ENCODE measurements around the gene CYFIP2. TPM values are rescaled to one million over a fixed set of nuclear protein-coding genes. Genes with fewer than 3 reads are reported as not detected.
A peak's percentile ranks its signal among the peaks of the same experiment; 100 is the strongest.

CYFIP2 gene
- total RNA-seq, 1 donor from 2014 or later: 96.8 TPM

- no peak overlapping the region for H3K27ac Mint-ChIP-seq (ENCODE audit: unreplicated experiment)
- H3K9me3 ChIP-seq (ENCODE audit: insufficient read depth, low read depth, low read length): no peaks in the 10 kb centered on the region
- no peaks in the 10 kb centered on the region for H3K4me1 ChIP-seq (ENCODE audit: insufficient read depth, low read length)
- H2AFZ ChIP-seq (ENCODE audit: low read depth, low read length): no peak overlapping the region
- peaks cover 3% of the 10 kb centered on the region for H3K4me1 Mint-ChIP-seq (ENCODE audit: low read depth, unreplicated experiment)
- H3K36me3 Mint-ChIP-seq (ENCODE audit: low read depth, unreplicated experiment): peaks cover 10% of the 10 kb centered on the region
- H3K36me3 ChIP-seq (ENCODE audit: insufficient read depth, low read length): no peaks in the 10 kb centered on the region
- H3K9me3 Mint-ChIP-seq (ENCODE audit: unreplicated experiment): no peaks in the 10 kb centered on the region
- FAIRE-seq: no peak
- no peak overlapping the region for H3K4me3 ChIP-seq (ENCODE audit: insufficient read depth, low read depth, low read length)
- no peaks in the 10 kb centered on the region for H4K20me1 ChIP-seq (ENCODE audit: insufficient read depth, low read length)
- H3K4me3 Mint-ChIP-seq (ENCODE audit: unreplicated experiment): no peak overlapping the region
- no peak overlapping the region for H3K9ac ChIP-seq (ENCODE audit: low read length)
- TF ChIP-seq EZH2 (IDR thresholded peaks at IDR 0.05; ENCODE audit: insufficient read depth, low read length): no peak
- TF ChIP-seq, protein P1, sequence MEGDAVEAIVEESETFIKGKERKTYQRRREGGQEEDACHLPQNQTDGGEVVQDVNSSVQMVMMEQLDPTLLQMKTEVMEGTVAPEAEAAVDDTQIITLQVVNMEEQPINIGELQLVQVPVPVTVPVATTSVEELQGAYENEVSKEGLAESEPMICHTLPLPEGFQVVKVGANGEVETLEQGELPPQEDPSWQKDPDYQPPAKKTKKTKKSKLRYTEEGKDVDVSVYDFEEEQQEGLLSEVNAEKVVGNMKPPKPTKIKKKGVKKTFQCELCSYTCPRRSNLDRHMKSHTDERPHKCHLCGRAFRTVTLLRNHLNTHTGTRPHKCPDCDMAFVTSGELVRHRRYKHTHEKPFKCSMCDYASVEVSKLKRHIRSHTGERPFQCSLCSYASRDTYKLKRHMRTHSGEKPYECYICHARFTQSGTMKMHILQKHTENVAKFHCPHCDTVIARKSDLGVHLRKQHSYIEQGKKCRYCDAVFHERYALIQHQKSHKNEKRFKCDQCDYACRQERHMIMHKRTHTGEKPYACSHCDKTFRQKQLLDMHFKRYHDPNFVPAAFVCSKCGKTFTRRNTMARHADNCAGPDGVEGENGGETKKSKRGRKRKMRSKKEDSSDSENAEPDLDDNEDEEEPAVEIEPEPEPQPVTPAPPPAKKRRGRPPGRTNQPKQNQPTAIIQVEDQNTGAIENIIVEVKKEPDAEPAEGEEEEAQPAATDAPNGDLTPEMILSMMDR (IDR thresholded peaks at IDR 0.05; ENCODE audit: insufficient read depth, low read depth, low read length): no peak
- H3K27me3 Mint-ChIP-seq (ENCODE audit: low read depth, unreplicated experiment): no peaks in the 10 kb centered on the region
- H3K27ac ChIP-seq (ENCODE audit: low read depth, low read length): no peak overlapping the region
- H3K79me2 ChIP-seq (ENCODE audit: insufficient read depth, low read length): no peaks in the 10 kb centered on the region
- no peaks in the 10 kb centered on the region for H3K27me3 ChIP-seq (ENCODE audit: insufficient read depth, low read length)
- H3K4me2 ChIP-seq (ENCODE audit: low read length): no peak overlapping the region
- DNase-seq (ENCODE audit: low read depth): no peak
These were observed 85.8 kb downstream of the CYFIP2 start for GRCh38 chr5:157351802-157352092.

DNA sequence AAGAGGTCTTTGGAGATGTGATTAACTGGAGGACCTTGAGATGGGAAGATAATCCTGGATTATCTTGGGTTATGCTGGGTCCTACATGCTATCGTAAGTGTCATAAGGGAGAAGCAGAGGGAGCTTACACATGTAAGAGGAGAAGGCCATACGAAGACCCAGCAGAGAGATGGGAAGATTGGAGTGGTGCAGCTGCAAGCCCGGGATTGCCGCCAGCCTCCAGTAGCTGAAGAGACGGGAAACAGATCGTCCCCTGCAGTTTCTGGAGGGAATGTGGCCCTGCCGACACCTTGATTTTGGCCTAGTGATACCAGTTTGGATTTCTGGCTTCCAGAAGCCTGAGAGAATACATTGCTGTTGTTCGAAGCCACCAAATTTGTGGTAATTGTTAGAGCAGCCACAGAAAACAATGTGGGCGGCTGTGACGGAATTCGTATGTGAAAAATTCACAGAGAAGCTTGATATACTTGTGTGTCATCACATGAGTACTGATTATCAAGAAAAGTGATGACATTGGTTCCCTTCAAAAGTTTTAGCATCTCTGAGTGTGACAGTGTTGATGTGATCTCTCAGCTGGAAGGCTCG, 86.9 kb downstream of the CYFIP2 start:
- Histone ChIP-seq H3K4me3 (ENCODE audit: insufficient read depth, low read depth, low read length) (no peak overlapping the region), H2AFZ (ENCODE audit: low read depth, low read length) (no peak overlapping the region), H3K9me3 (ENCODE audit: insufficient read depth, low read depth, low read length) (no peaks in the 10 kb centered on the region), H3K36me3 (ENCODE audit: insufficient read depth, low read length) (no peaks in the 10 kb centered on the region), H3K79me2 (ENCODE audit: insufficient read depth, low read length) (no peaks in the 10 kb centered on the region), H3K9ac (ENCODE audit: low read length) (no peak overlapping the region), H3K27ac (ENCODE audit: low read depth, low read length) (no peak overlapping the region), H3K4me2 (ENCODE audit: low read length) (no peak overlapping the region), H3K27me3 (ENCODE audit: insufficient read depth, low read length) (no peaks in the 10 kb centered on the region), H4K20me1 (ENCODE audit: insufficient read depth, low read length) (no peaks in the 10 kb centered on the region), H3K4me1 (ENCODE audit: insufficient read depth, low read length) (no peaks in the 10 kb centered on the region)
- FAIRE-seq (no peak), DNase-seq (ENCODE audit: low read depth) (no peak)
- no peaks in the 10 kb centered on the region for H3K27me3 Mint-ChIP-seq (ENCODE audit: low read depth, unreplicated experiment)
- no peak overlapping the region for H3K27ac Mint-ChIP-seq (ENCODE audit: unreplicated experiment)
- peaks cover 4% of the 10 kb centered on the region for H3K36me3 Mint-ChIP-seq (ENCODE audit: low read depth, unreplicated experiment)
- peaks cover 2% of the 10 kb centered on the region for H3K9me3 Mint-ChIP-seq (ENCODE audit: unreplicated experiment)
- no peak overlapping the region for H3K4me3 Mint-ChIP-seq (ENCODE audit: unreplicated experiment)
- peaks cover 3% of the 10 kb centered on the region for H3K4me1 Mint-ChIP-seq (ENCODE audit: low read depth, unreplicated experiment)
- no peak for TF ChIP-seq EZH2 (IDR thresholded peaks at IDR 0.05; ENCODE audit: insufficient read depth, low read length)
- TF ChIP-seq, protein P1 (IDR thresholded peaks at IDR 0.05; ENCODE audit: insufficient read depth, low read depth, low read length): no peak

DNA sequence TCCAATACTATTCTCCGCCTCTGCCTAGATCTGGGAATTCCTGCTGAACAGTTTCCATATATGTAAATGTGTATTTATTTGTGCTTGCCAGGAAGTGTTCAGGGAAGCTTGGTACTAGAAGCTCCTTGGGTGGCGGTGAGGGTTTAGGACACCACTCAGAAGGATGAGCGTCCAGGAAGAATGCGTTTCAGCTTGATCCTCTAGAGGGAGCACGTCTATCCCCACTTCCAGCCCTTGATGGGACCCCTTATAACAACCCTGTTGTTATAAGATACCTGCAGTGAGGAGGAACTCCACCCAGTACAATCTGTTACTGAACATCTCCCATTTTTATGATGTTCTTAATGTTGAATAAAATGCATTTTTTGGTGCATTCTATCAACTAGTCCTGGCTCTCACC, 88.9 kb downstream of the CYFIP2 start:
- peaks cover 3% of the 10 kb centered on the region for H3K4me1 Mint-ChIP-seq (ENCODE audit: low read depth, unreplicated experiment)
- no peaks in the 10 kb centered on the region for H4K20me1 ChIP-seq (ENCODE audit: insufficient read depth, low read length)
- no peak overlapping the region for H3K4me2 ChIP-seq (ENCODE audit: low read length)
- H3K36me3 ChIP-seq (ENCODE audit: insufficient read depth, low read length): no peaks in the 10 kb centered on the region
- no peaks in the 10 kb centered on the region for H3K27me3 Mint-ChIP-seq (ENCODE audit: low read depth, unreplicated experiment)
- no peaks in the 10 kb centered on the region for H3K9me3 ChIP-seq (ENCODE audit: insufficient read depth, low read depth, low read length)
- H3K27ac ChIP-seq (ENCODE audit: low read depth, low read length): no peak overlapping the region
- no peak for FAIRE-seq
- peaks cover 2% of the 10 kb centered on the region for H3K9me3 Mint-ChIP-seq (ENCODE audit: unreplicated experiment)
- no peak overlapping the region for H3K27ac Mint-ChIP-seq (ENCODE audit: unreplicated experiment)
- H2AFZ ChIP-seq (ENCODE audit: low read depth, low read length): no peak overlapping the region
- no peak for TF ChIP-seq EZH2 (IDR thresholded peaks at IDR 0.05; ENCODE audit: insufficient read depth, low read length)
- TF ChIP-seq, protein P1 (IDR thresholded peaks at IDR 0.05; ENCODE audit: insufficient read depth, low read depth, low read length): peak; percentile 28
- no peaks in the 10 kb centered on the region for H3K4me1 ChIP-seq (ENCODE audit: insufficient read depth, low read length)
- no peaks in the 10 kb centered on the region for H3K27me3 ChIP-seq (ENCODE audit: insufficient read depth, low read length)
- H3K4me3 Mint-ChIP-seq (ENCODE audit: unreplicated experiment): no peak overlapping the region
- no peak for DNase-seq (ENCODE audit: low read depth)
- peaks cover 14% of the 10 kb centered on the region for H3K36me3 Mint-ChIP-seq (ENCODE audit: low read depth, unreplicated experiment)
- no peaks in the 10 kb centered on the region for H3K79me2 ChIP-seq (ENCODE audit: insufficient read depth, low read length)
- H3K9ac ChIP-seq (ENCODE audit: low read length): no peak overlapping the region
- H3K4me3 ChIP-seq (ENCODE audit: insufficient read depth, low read depth, low read length): no peak overlapping the region
